A549 (cell line): ENCODE data around the gene ROR2.

ENCODE experiments used
- CHD2 ChIP-seq: fragments of 150-350 bp; IDR thresholded peaks from 2 replicates; pipeline ENCODE4 v1.6.1; 2014; ENCODE audit warnings: low read length; ENCODE audit not compliant: partially characterized antibody
- FOSL2 ChIP-seq, 2 experiments: fragments of 450-650 bp in 1 of 2; fragments of >200 bp in 1 of 2; sonication (Bioruptor Twin) in 1 of 2; formaldehyde crosslinking; IDR thresholded peaks; 2 replicates each; pipeline versions ENCODE4 v1.5.0 to v1.6.1; 2016 to 2020; ENCODE audit warnings: mild to moderate bottlenecking in 1 of 2, moderate library complexity in 1 of 2
- HDAC2 ChIP-seq: fragments of 200-600 bp; sonication (generic); IDR thresholded peaks from 2 replicates; pipeline ENCODE4 v1.6.1; 2016
- RAD21 ChIP-seq, 2 experiments: fragments of >200 bp in 1 of 2; sonication (Bioruptor Twin) in 1 of 2; formaldehyde crosslinking in 1 of 2; IDR thresholded peaks in 1 of 2; conservative IDR thresholded peaks in 1 of 2; 2 replicates in 1 of 2; 3 replicates in 1 of 2; pipeline ENCODE4 v1.6.1; 2012 to 2018; ENCODE audit warnings: inconsistent platforms in 1 of 2
- TF ChIP-seq, protein P1 (sequence below): fragments of >200 bp; sonication (Bioruptor Twin); formaldehyde crosslinking; IDR thresholded peaks from 3 replicates; pipeline ENCODE4 v1.6.1; 2016

GRCh38 chr9:91946196-91946595 lies 3.8 kb downstream of the ROR2 start:
- TF ChIP-seq RAD21 (conservative IDR thresholded peaks at IDR 0.05 in 1 of 2, IDR thresholded peaks at IDR 0.05 in 1 of 2) (no peak), CHD2 (no peak), HDAC2 (no peak), FOSL2 (IDR thresholded peaks at IDR 0.05) (no peak), FOSL2 (CRISPR knock-in tag; IDR thresholded peaks at IDR 0.05) (no peak)
- TF ChIP-seq, protein P1, sequence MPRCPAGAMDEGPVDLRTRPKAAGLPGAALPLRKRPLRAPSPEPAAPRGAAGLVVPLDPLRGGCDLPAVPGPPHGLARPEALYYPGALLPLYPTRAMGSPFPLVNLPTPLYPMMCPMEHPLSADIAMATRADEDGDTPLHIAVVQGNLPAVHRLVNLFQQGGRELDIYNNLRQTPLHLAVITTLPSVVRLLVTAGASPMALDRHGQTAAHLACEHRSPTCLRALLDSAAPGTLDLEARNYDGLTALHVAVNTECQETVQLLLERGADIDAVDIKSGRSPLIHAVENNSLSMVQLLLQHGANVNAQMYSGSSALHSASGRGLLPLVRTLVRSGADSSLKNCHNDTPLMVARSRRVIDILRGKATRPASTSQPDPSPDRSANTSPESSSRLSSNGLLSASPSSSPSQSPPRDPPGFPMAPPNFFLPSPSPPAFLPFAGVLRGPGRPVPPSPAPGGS: no peak
